GM23248 (cell line): ENCODE data around the gene LARP1. TPM values are rescaled to one million over a fixed set of nuclear protein-coding genes. Genes with fewer than 3 reads are reported as not detected.

Experiments
- DNase-seq: peaks from one replicate; pipeline ENCODE4 v3.0.0-alpha.2; 2015
- H2AFZ ChIP-seq: fragments of 200-600 bp; sonication (generic); 2 replicates; pipeline ENCODE4 v1.6.1; 2016; ENCODE audit warnings: antibody characterized with exemption
- H3F3A ChIP-seq: fragments of 200-600 bp; sonication (generic); 2 replicates; pipeline ENCODE4 v1.6.1; 2016; ENCODE audit warnings: mild to moderate bottlenecking, antibody characterized with exemption, mixed run types; ENCODE audit not compliant: insufficient read depth
- H3K27ac ChIP-seq: fragments of 200-600 bp; sonication (generic); 2 replicates; pipeline ENCODE4 v1.5.1; 2016; ENCODE audit warnings: mild to moderate bottlenecking
- H3K27me3 ChIP-seq: fragments of 200-600 bp; sonication (generic); replicated peaks from 2 replicates; pipeline ENCODE4 v1.6.1; 2016; ENCODE audit warnings: mild to moderate bottlenecking; ENCODE audit not compliant: insufficient read depth
- H3K36me3 ChIP-seq: fragments of 200-600 bp; sonication (generic); 2 replicates; pipeline ENCODE4 v1.6.1; 2016; ENCODE audit warnings: low read depth, mild to moderate bottlenecking
- H3K4me1 ChIP-seq: fragments of 200-600 bp; sonication (generic); 2 replicates; pipeline ENCODE4 v1.6.1; 2016; ENCODE audit warnings: mild to moderate bottlenecking; ENCODE audit not compliant: insufficient read depth
- H3K4me2 ChIP-seq: fragments of 200-600 bp; sonication (generic); one replicate; pipeline ENCODE4 v1.6.1; 2016; ENCODE audit warnings: mild to moderate bottlenecking; ENCODE audit not compliant: unreplicated experiment
- H3K4me3 ChIP-seq: fragments of 200-600 bp; sonication (generic); 2 replicates; pipeline ENCODE4 v1.5.1; 2016; ENCODE audit warnings: mild to moderate bottlenecking
- H3K79me2 ChIP-seq: fragments of 200-600 bp; sonication (generic); 2 replicates; pipeline ENCODE4 v1.6.1; 2016; ENCODE audit warnings: mild to moderate bottlenecking; ENCODE audit not compliant: insufficient read depth
- H3K9ac ChIP-seq: fragments of 200-600 bp; sonication (generic); 2 replicates; pipeline ENCODE4 v1.6.1; 2016; ENCODE audit warnings: mild to moderate bottlenecking
- H3K9me2 ChIP-seq: fragments of 200-600 bp; sonication (generic); 2 replicates; pipeline ENCODE4 v1.6.1; 2016; ENCODE audit warnings: mixed run types, mild to moderate bottlenecking, moderate library complexity; ENCODE audit not compliant: insufficient read depth
- H3K9me3 ChIP-seq: fragments of 200-600 bp; sonication (generic); one replicate; pipeline ENCODE4 v1.6.1; 2017; ENCODE audit warnings: low read depth
- H4K20me1 ChIP-seq: fragments of 200-600 bp; sonication (generic); 2 replicates; pipeline ENCODE4 v1.6.0; 2016; ENCODE audit not compliant: insufficient read depth
- EZH2 ChIP-seq: fragments of 200-600 bp; sonication (generic); IDR thresholded peaks from 2 replicates; pipeline ENCODE4 v1.6.1; 2018; ENCODE audit warnings: antibody characterized with exemption, mild to moderate bottlenecking; ENCODE audit not compliant: insufficient read depth, poor library complexity, severe bottlenecking
- EZH2phosphoT487 ChIP-seq: fragments of 200-600 bp; sonication (generic); IDR thresholded peaks from 2 replicates; pipeline ENCODE4 v1.6.1; 2018; ENCODE audit warnings: antibody characterized with exemption, moderate library complexity, mild to moderate bottlenecking, low read depth; ENCODE audit not compliant: insufficient read depth
- WGBS, 2 experiments: methylation state at CpG; one replicate each; pipeline ENCODE4 v1.1.6; 2015 to 2017; ENCODE audit warnings: low lambda C conversion rate in 2 of 2, low coverage in 1 of 2; ENCODE audit errors: missing lambda C conversion rate in 2 of 2; 5-methylcytosine and 5-hydroxymethylcytosine counted together
- in situ Hi-C: fragments of 300-500 bp; cut with MboI; formaldehyde crosslinking; loops from 2 replicates; pipeline ENCODE4 v1.15.0; 2020
- polyA plus RNA-seq: library from polyadenylated mRNA; unstranded; fragments of >200 nt; fragmentation: Nextera tagmentation; extraction: Ambion mirVana; gene quantifications from 2 replicates; pipeline ENCODE4 v1.2.1, GENCODE V29; 2016
- total RNA-seq: library from RNA; depleted of rRNA; stranded (reverse); fragments of >200 nt; shearing (Covaris generic); gene quantifications from 2 replicates; pipeline ENCODE4 v1.2.3, GENCODE V29; 2014

LARP1 gene
- total and polyA plus RNA-seq, 2 experiments from 2014 or later = 33.8 to 59.9 TPM

DNA sequence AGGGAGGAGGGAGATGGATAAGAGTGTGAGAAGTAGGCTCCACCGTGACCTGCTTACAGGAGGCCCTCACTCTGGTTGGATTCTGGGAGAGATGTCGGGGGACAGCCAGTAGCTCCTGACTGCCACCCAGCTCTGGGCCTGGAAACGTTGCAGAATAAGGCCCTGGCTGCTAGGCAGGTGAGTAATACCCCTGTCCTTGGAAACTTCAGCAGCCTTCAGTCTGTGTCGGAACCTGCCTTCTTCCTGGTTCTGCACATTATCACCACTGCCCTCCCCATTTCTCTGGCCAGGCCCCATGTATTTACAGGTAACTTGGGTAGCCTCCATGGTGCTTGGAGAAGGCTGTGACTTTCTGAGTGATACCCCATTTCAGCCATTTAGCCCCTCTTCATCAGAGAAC lies 68.4 kb downstream of the LARP1 start:
- Histone ChIP-seq H4K20me1 (no peaks in the 10 kb centered on the region), H3K36me3 (peaks cover 3% of the 10 kb centered on the region; the same call in 1 of the 2 replicates), H3K79me2 (no peaks in the 10 kb centered on the region), H3K4me3 (no peak overlapping the region), H3K9me2 (no peaks in the 10 kb centered on the region), H3K27ac (no peak overlapping the region), H3K9me3 (no peaks in the 10 kb centered on the region), H2AFZ (no peak overlapping the region), H3K4me2 (no peak overlapping the region), H3F3A (no peaks in the 10 kb centered on the region), H3K27me3 (no peaks in the 10 kb centered on the region), H3K4me1 (no peaks in the 10 kb centered on the region), H3K9ac (no peak overlapping the region)
- WGBS, 2 experiments = 74 to 83% methylated on average over 4 of the region's 4 CpGs
- TF ChIP-seq EZH2phosphoT487 (no peak), EZH2 (no peak)
- in situ Hi-C loops = loop anchor here (25.0 kb wide), 1 partner anchor 361 kb away; no protein-coding TSS in a partner anchor
- DNase-seq = no peak

- no peak overlapping the region for H2AFZ ChIP-seq
- in situ Hi-C loops = loop anchor here (25.0 kb wide), 1 partner anchor 362 kb away; no protein-coding TSS in a partner anchor
- H3K9ac ChIP-seq = no peak overlapping the region
- no peaks in the 10 kb centered on the region for H3K9me3 ChIP-seq
- H4K20me1 ChIP-seq = no peaks in the 10 kb centered on the region
- 96 to 100% methylated on average over 2 of the region's 2 CpGs for WGBS, 2 experiments
- H3K9me2 ChIP-seq = no peaks in the 10 kb centered on the region
- H3K27me3 ChIP-seq = no peaks in the 10 kb centered on the region
- H3K36me3 ChIP-seq = peaks cover 3% of the 10 kb centered on the region; the same call in 1 of the 2 replicates
- no peaks in the 10 kb centered on the region for H3K4me1 ChIP-seq
- H3K4me3 ChIP-seq = no peak overlapping the region
- no peak overlapping the region for H3K4me2 ChIP-seq
- no peaks in the 10 kb centered on the region for H3F3A ChIP-seq
- H3K79me2 ChIP-seq = no peaks in the 10 kb centered on the region
- H3K27ac ChIP-seq = no peak overlapping the region
- DNase-seq = no peak
- TF ChIP-seq EZH2phosphoT487 (no peak), EZH2 (no peak)
Observed at GRCh38 chr5:154824070-154824469, 68.9 kb downstream of the LARP1 start.

GRCh38 chr5:154829181-154829588 lies 74.0 kb downstream of the LARP1 start:
- H3K27me3 ChIP-seq = no peaks in the 10 kb centered on the region
- no peaks in the 10 kb centered on the region for H3K9me2 ChIP-seq
- H3K27ac ChIP-seq = no peak overlapping the region
- 94 to 98% methylated on average over 2 of the region's 2 CpGs for WGBS, 2 experiments
- in situ Hi-C loops = no loop called here
- no peaks in the 10 kb centered on the region for H3K79me2 ChIP-seq
- H3K9ac ChIP-seq = no peak overlapping the region
- H3K4me1 ChIP-seq = peaks cover 6% of the 10 kb centered on the region; the same call in 1 of the 2 replicates
- H4K20me1 ChIP-seq = no peaks in the 10 kb centered on the region
- H3K4me2 ChIP-seq = no peak overlapping the region
- TF ChIP-seq EZH2 = no peak
- no peak for TF ChIP-seq EZH2phosphoT487
- DNase-seq = no peak
- no peak overlapping the region for H2AFZ ChIP-seq
- H3K36me3 ChIP-seq = peaks cover 9% of the 10 kb centered on the region; the same call in 1 of the 2 replicates
- H3K9me3 ChIP-seq = no peaks in the 10 kb centered on the region
- no peak overlapping the region for H3K4me3 ChIP-seq
- no peaks in the 10 kb centered on the region for H3F3A ChIP-seq

GRCh38 chr5:154829589-154830218 lies 74.5 kb downstream of the LARP1 start:
- no peak overlapping the region for H3K9ac ChIP-seq
- no peak for TF ChIP-seq EZH2
- TF ChIP-seq EZH2phosphoT487 = no peak
- H3F3A ChIP-seq = no peaks in the 10 kb centered on the region
- H3K27ac ChIP-seq = no peak overlapping the region
- H2AFZ ChIP-seq = no peak overlapping the region
- no peaks in the 10 kb centered on the region for H3K9me2 ChIP-seq
- H3K9me3 ChIP-seq = no peaks in the 10 kb centered on the region
- H3K27me3 ChIP-seq = no peaks in the 10 kb centered on the region
- H3K4me1 ChIP-seq = peaks cover 7% of the 10 kb centered on the region
- H3K79me2 ChIP-seq = no peaks in the 10 kb centered on the region
- H3K4me2 ChIP-seq = no peak overlapping the region
- no peak overlapping the region for H3K4me3 ChIP-seq
- DNase-seq = peak; percentile 43
- in situ Hi-C loops = no loop called here
- peaks cover 9% of the 10 kb centered on the region; the same call in 1 of the 2 replicates for H3K36me3 ChIP-seq
- 67 to 68% methylated on average over 4 of the region's 4 CpGs for WGBS, 2 experiments
- no peaks in the 10 kb centered on the region for H4K20me1 ChIP-seq
